A673 (cell line): ENCODE measurements around the gene MPV17L2. TPM values are rescaled to one million over a fixed set of nuclear protein-coding genes. Genes with fewer than 3 reads are reported as not detected.

ENCODE experiments used
- BruUV-seq: library from RNA; stranded (reverse); fragments of 400-500 nt; replicated peaks from 2 replicates; lab custom pipeline; 2021; lab: Mats Ljungman, UMichigan
- CTCF ChIA-PET: fragments of 300-600 bp; sonication (Branson Sonifier 250); formaldehyde crosslinking; loops from one replicate; lab custom pipeline; 2022; ENCODE audit warnings: antibody characterized with exemption; lab: Charles Lee
- POLR2A ChIA-PET: fragments of 300-600 bp; sonication (Branson Sonifier 250); formaldehyde crosslinking; loops from one replicate; lab custom pipeline; 2022; ENCODE audit warnings: antibody characterized with exemption; ENCODE audit not compliant: low non-redundant PET; lab: Charles Lee
- DNase-seq: peaks from one replicate; pipeline ENCODE4 v3.0.0-alpha.2; 2015; ENCODE audit warnings: low spot score
- H3K27ac ChIP-seq: fragments of 200-600 bp; sonication (generic); 2 replicates; pipeline ENCODE4 v1.5.1; 2016; ENCODE audit warnings: mixed run types, low read depth, mild to moderate bottlenecking, mixed read lengths, antibody characterized with exemption, low read length; ENCODE audit not compliant: poor library complexity, severe bottlenecking
- H3K27me3 ChIP-seq: fragments of 200-600 bp; sonication (generic); replicated peaks from 2 replicates; pipeline ENCODE4 v1.6.1; 2017; ENCODE audit warnings: mixed run types, low read depth, mild to moderate bottlenecking, mixed read lengths, antibody characterized with exemption, low read length; ENCODE audit not compliant: insufficient read depth, poor library complexity
- H3K36me3 ChIP-seq: fragments of 200-600 bp; sonication (generic); 2 replicates; pipeline ENCODE4 v1.6.1; 2016; ENCODE audit warnings: mixed run types, mild to moderate bottlenecking, mixed read lengths, antibody characterized with exemption, low read length; ENCODE audit not compliant: insufficient read depth, poor library complexity, severe bottlenecking
- H3K4me1 ChIP-seq: fragments of 200-600 bp; sonication (generic); 2 replicates; pipeline ENCODE4 v1.6.1; 2017; ENCODE audit warnings: mixed run types, mild to moderate bottlenecking, mixed read lengths, antibody characterized with exemption, low read length; ENCODE audit not compliant: insufficient read depth, poor library complexity, severe bottlenecking
- H3K4me3 ChIP-seq: fragments of 200-600 bp; sonication (generic); 2 replicates; pipeline ENCODE4 v1.5.1; 2016; ENCODE audit warnings: low read depth, mixed run types, mild to moderate bottlenecking, mixed read lengths, low read length; ENCODE audit not compliant: poor library complexity, severe bottlenecking
- H3K9me3 ChIP-seq: fragments of 200-600 bp; sonication (generic); 2 replicates; pipeline ENCODE4 v1.6.1; 2016; ENCODE audit warnings: mixed run types, low read depth, mild to moderate bottlenecking, mixed read lengths, antibody characterized with exemption, low read length; ENCODE audit not compliant: poor library complexity, severe bottlenecking
- EZH2 ChIP-seq: fragments of 200-600 bp; sonication (generic); IDR thresholded peaks from 2 replicates; pipeline ENCODE4 v1.6.1; 2017; ENCODE audit warnings: borderline replicate concordance, low read depth, mild to moderate bottlenecking, mixed read lengths, antibody characterized with exemption, low read length; ENCODE audit not compliant: poor library complexity, severe bottlenecking
- intact Hi-C: fragments of 100-400 bp; cut with micrococcal nuclease; formaldehyde crosslinking; loops from one replicate; pipeline ENCODE4 v1.10.0; 2022; ENCODE audit not compliant: unreplicated experiment
- total RNA-seq: library from RNA; stranded (reverse); gene quantifications from 2 replicates; pipeline ENCODE4 v1.2.3, GENCODE V29; 2021
- TF ChIP-seq, protein P1 (sequence below): fragments of 300-800, 200-600 bp; sonication (generic); conservative IDR thresholded peaks from 2 replicates; pipeline ENCODE4 v1.5.1; 2017; ENCODE audit warnings: low read depth, mild to moderate bottlenecking, antibody characterized with exemption, low read length, moderate library complexity, mixed read lengths

Gene MPV17L2
- total RNA-seq, 1 experiment from 2014 or later, result 20.2 TPM

DNA sequence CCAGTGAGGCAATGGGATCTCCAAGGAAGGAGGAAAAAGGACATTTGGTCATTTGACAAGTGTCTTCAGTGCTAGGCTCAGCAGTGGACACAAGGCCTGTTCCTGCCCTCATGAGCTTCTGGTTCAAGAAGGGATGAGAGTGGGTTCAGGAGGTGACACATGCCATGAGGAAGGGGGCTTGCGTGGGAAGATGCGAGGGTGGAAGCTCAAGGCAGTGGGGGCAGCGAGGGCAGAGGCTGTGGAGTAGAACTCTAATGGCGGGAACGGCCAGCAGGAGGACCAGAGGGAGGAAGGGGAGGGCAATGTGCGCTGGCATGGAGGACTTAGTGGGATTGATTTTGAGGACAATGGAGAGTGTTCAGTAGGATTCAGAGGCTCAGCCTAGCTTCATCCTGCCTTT lies 36.8 kb upstream of the MPV17L2 start:
- Histone ChIP-seq H3K4me3 (no peak overlapping the region), H3K27ac (no peak overlapping the region), H3K9me3 (no peaks in the 10 kb centered on the region), H3K36me3 (peaks cover 10% of the 10 kb centered on the region), H3K27me3 (no peaks in the 10 kb centered on the region), H3K4me1 (peaks cover 7% of the 10 kb centered on the region)
- DNase-seq, result no peak
- intact Hi-C loops, result no loop called here
- POLR2A ChIA-PET, result no interaction called here
- no TSS peak for BruUV-seq
- TF ChIP-seq, protein P1, sequence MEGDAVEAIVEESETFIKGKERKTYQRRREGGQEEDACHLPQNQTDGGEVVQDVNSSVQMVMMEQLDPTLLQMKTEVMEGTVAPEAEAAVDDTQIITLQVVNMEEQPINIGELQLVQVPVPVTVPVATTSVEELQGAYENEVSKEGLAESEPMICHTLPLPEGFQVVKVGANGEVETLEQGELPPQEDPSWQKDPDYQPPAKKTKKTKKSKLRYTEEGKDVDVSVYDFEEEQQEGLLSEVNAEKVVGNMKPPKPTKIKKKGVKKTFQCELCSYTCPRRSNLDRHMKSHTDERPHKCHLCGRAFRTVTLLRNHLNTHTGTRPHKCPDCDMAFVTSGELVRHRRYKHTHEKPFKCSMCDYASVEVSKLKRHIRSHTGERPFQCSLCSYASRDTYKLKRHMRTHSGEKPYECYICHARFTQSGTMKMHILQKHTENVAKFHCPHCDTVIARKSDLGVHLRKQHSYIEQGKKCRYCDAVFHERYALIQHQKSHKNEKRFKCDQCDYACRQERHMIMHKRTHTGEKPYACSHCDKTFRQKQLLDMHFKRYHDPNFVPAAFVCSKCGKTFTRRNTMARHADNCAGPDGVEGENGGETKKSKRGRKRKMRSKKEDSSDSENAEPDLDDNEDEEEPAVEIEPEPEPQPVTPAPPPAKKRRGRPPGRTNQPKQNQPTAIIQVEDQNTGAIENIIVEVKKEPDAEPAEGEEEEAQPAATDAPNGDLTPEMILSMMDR, result no peak
- no peak for TF ChIP-seq EZH2
- CTCF ChIA-PET, result no interaction called here

DNA sequence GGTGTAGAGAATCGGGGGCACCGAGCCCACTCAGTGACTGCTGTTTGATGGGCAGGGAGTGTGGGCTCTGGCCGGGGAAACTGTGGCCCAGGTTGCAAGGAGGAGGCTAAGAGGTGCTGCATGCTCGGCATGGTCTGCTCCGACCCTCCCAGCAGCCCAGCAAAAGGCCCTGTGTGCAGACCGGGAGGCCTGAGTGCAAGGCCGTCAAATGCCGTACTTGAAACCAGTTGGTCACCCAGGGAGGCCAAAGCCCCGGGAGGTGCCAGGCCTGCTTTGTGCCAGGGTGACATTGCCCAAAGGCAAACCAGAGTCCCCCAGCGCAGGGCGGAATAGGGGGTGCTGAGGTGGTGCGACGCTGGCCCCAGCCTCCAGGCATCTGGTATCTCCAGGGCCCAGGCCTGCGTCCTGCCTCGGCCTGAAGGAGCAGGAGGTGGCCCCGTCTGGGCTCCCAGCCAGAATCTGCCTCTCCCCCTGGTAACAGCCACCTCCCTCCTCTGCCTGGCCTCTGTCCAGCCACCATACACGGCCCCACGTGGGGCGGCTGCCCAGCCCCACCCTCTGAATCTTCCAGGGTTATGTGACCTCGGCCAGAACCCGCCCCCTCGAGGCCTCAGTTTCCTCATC lies 36.1 kb upstream of the MPV17L2 start:
- peak; percentile 30 for DNase-seq
- BruUV-seq, result no TSS peak
- no peak overlapping the region for H3K4me3 ChIP-seq
- intact Hi-C loops, result no loop called here
- POLR2A ChIA-PET, result interaction anchor here (0.5 kb wide), 1 partner anchor 149 kb away, joined by 5 read pairs; the partner anchor contains the start of gene ARRDC2
- H3K27ac ChIP-seq, result no peak overlapping the region
- H3K27me3 ChIP-seq, result no peaks in the 10 kb centered on the region
- no peak for TF ChIP-seq EZH2
- TF ChIP-seq, protein P1, result no peak
- CTCF ChIA-PET, result no interaction called here
- no peaks in the 10 kb centered on the region for H3K9me3 ChIP-seq
- peaks cover 11% of the 10 kb centered on the region for H3K36me3 ChIP-seq
- peaks cover 1% of the 10 kb centered on the region for H3K4me1 ChIP-seq

DNA sequence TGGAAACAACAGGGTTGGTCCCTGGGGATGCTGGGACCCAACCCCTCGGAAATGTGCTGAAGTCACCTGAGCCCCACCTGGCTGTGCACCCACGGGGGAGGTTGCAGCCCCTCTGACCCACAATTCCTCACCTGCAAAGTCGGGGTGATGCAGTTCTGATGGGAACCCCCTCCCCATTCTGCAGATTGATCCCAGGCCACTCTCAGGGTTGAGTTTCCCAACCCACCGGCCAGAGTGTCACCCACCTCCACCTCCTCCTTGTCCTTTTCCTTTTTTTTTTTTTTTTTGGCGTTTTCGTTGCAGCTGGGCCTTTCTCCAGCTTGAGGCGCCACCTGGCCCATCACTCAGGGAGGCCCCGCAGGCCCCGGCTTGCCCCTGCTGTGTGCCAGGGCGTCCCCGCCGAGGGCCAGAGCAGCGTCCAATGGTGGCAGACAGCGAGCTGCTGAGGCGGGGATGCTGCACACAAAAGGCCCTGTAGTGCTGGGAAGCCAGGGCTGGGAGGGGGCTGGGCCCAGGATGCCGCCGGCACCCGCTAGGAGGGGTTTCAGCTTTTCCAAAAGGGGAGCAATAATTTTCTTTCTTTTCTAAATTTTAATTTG lies 35.5 kb upstream of the MPV17L2 start:
- no peak for TF ChIP-seq EZH2
- TF ChIP-seq, protein P1, result no peak
- peaks cover 14% of the 10 kb centered on the region for H3K36me3 ChIP-seq
- H3K4me3 ChIP-seq, result no peak overlapping the region
- no peak for DNase-seq
- no peak overlapping the region for H3K27ac ChIP-seq
- intact Hi-C loops, result no loop called here
- CTCF ChIA-PET, result no interaction called here
- POLR2A ChIA-PET, result no interaction called here
- H3K27me3 ChIP-seq, result no peaks in the 10 kb centered on the region
- BruUV-seq, result no TSS peak
- no peaks in the 10 kb centered on the region for H3K9me3 ChIP-seq
- no peaks in the 10 kb centered on the region for H3K4me1 ChIP-seq
